Measurements from ENCODE around the gene CA4. TPM values are rescaled to one million over a fixed set of nuclear protein-coding genes. Genes with fewer than 3 reads are reported as not detected.
"Not testable (repeated sequence)": the region's sequence is repeated elsewhere in the genome, so short reads cannot be mapped to it uniquely, and the experiment has no call there.

CA4 gene
- total RNA-seq, 2 experiments from 2014 or later: not detected

DNA sequence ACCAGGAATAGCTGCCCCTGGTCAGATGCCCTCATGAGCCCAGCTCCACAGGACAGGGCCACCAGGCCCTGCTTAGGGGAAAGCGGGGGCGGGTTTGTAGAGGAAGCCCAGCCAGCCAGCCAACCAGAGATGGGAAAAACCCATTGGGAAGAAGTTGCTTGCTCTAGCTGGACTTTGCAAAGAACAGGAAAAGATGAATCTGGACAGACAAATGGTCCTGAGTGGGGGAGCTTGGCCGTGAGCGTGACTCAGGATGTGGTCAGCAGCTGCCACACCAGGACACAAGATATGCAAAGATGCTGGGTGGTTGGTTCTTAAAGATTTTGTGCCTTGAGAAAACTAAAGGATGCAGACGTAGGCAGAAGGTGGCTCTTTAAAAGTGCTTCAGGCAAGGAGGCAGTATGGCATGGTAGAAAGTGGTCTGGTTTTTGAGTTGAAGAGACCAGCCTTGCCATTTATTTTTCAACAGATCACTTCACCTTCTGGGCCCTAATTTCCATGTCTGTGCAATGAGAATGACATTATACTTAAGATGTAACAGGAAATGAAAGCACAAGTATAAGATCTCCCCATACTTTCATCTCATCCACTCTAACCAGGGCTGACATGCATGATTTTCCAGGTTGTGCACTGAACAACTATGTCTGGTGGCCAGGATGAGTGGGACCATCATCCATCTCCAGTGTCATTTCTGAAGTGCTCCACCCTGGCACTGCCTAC lies 43.3 kb upstream of the CA4 start:
- ChIA-PET POLR2A (no interaction called here), CTCF (no interaction called here)
- peaks cover 17% of the 10 kb centered on the region for H3K4me1 Mint-ChIP-seq (ENCODE audit: low read depth)
- H3K4me3 Mint-ChIP-seq: no peak overlapping the region
- DNase-seq: no peak
- intact Hi-C loops (cut with micrococcal nuclease): loop anchor here (10.0 kb wide), 1 partner anchor 328 kb away; no protein-coding TSS in a partner anchor
- peaks cover 30% of the 10 kb centered on the region for H3K27me3 Mint-ChIP-seq
- TF ChIP-seq, protein P1, sequence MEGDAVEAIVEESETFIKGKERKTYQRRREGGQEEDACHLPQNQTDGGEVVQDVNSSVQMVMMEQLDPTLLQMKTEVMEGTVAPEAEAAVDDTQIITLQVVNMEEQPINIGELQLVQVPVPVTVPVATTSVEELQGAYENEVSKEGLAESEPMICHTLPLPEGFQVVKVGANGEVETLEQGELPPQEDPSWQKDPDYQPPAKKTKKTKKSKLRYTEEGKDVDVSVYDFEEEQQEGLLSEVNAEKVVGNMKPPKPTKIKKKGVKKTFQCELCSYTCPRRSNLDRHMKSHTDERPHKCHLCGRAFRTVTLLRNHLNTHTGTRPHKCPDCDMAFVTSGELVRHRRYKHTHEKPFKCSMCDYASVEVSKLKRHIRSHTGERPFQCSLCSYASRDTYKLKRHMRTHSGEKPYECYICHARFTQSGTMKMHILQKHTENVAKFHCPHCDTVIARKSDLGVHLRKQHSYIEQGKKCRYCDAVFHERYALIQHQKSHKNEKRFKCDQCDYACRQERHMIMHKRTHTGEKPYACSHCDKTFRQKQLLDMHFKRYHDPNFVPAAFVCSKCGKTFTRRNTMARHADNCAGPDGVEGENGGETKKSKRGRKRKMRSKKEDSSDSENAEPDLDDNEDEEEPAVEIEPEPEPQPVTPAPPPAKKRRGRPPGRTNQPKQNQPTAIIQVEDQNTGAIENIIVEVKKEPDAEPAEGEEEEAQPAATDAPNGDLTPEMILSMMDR (IDR thresholded peaks at IDR 0.05): no peak
- no peaks in the 10 kb centered on the region for H3K36me3 Mint-ChIP-seq (ENCODE audit: low read depth)
- no peak for ATAC-seq
- no peaks in the 10 kb centered on the region for H3K9me3 Mint-ChIP-seq
- no peak overlapping the region for H3K27ac Mint-ChIP-seq

DNA sequence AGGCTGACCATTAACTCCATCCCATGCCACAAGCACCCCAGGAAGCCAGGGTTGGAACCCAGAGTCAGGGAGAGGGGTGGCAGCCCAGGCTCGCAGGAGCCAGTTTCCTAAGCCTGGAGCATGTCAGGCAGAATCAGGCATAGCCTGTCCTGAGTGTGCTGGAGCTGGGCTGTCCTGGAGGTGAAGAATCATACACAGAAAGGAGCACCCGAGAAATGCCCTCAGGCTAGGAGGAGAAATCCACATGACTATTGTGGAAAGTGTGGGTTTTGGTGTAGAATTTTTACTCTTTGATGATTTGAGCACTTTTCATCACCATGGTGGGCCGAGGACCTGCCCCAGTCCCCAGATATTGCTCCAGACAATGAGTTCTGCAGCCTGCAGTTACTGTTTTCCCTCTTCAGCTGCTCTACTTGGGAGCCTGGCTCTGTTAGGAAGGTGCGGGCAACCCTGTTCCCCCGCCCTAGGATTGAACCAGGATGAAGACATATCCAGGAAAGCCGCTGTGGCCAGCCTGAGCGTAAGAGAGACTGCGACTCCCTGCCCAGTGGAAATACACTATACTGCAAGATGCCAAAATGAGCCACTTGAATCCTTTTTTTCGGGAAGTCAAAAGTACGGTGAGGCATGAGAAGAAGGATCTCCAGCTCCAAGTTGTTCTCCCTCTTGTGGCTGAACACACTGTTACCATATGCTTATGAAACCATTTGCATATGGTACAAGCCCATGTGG lies 42.1 kb upstream of the CA4 start:
- Mint-ChIP-seq H3K27me3 (peaks cover 23% of the 10 kb centered on the region), H3K9me3 (no peaks in the 10 kb centered on the region), H3K4me3 (no peak overlapping the region), H3K27ac (no peak overlapping the region), H3K4me1 (ENCODE audit: low read depth) (peaks cover 10% of the 10 kb centered on the region), H3K36me3 (ENCODE audit: low read depth) (no peaks in the 10 kb centered on the region)
- intact Hi-C loops (cut with micrococcal nuclease): loop anchor here (10.0 kb wide), 1 partner anchor 327 kb away; no protein-coding TSS in a partner anchor
- TF ChIP-seq, protein P1 (IDR thresholded peaks at IDR 0.05): no peak
- ATAC-seq: no peak
- DNase-seq: no peak
- CTCF ChIA-PET: no interaction called here
- POLR2A ChIA-PET: no interaction called here

DNA sequence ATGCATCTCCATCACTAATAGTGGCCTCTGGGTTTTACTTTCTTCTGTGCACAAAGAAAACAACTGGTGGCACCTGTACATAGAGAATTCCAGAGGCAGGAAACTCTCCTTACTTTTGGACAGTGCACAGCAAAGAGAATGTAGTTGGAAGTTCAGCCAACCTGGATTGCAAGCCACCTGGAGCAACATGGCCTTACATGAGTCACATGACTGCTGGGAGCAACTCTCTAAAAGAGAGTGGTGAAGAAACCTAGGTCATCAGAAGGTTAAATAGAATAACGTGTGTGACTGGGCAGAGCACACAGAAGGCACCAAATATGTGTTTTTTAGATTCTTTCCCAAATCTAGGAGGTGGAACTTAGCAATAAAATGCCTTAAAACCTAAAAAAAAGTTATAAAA lies 41.5 kb upstream of the CA4 start:
- H3K4me1 Mint-ChIP-seq (ENCODE audit: low read depth); POLR2A ChIA-PET; H3K27ac Mint-ChIP-seq; H3K9me3 Mint-ChIP-seq; H3K36me3 Mint-ChIP-seq (ENCODE audit: low read depth); DNase-seq; ATAC-seq; H3K4me3 Mint-ChIP-seq: not testable (repeated sequence)
- CTCF ChIA-PET: interaction anchor here (1.1 kb wide), 1 partner anchor 166 kb away, joined by 3 read pairs; no protein-coding TSS in a partner anchor
- peaks cover 21% of the 10 kb centered on the region for H3K27me3 Mint-ChIP-seq
- intact Hi-C loops (cut with micrococcal nuclease): loop anchor here (10.0 kb wide), 1 partner anchor 326 kb away; no protein-coding TSS in a partner anchor

DNA sequence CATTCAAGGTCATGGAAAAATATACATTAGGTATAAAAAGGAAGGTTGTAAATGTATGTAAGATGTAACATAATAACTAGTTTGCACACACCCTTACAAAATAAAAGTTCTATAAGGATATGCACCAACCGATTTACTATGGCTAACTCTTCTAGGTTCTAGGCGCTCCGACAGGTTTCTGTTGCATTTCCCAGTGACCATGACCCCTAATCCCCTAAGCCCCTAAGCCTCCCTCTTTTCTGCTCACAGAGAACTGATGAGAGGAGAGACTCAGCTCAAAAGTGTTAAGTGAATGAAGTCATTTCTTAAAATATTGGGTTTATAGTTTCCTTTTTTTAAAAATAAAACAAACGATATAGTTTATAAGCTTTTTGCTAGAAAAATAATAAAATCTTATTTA lies 41.1 kb upstream of the CA4 start:
- peaks cover 17% of the 10 kb centered on the region for H3K27me3 Mint-ChIP-seq
- DNase-seq (no peak), ATAC-seq (no peak)
- ChIA-PET CTCF (interaction anchor here (1.1 kb wide), 1 partner anchor 165 kb away, joined by 3 read pairs; no protein-coding TSS in a partner anchor), POLR2A (interaction anchor here (0.8 kb wide), 1 partner anchor 41 kb away, joined by 3 read pairs; no protein-coding TSS in a partner anchor)
- H3K4me3 Mint-ChIP-seq: no peak overlapping the region
- peaks cover 6% of the 10 kb centered on the region for H3K4me1 Mint-ChIP-seq (ENCODE audit: low read depth)
- no peaks in the 10 kb centered on the region for H3K36me3 Mint-ChIP-seq (ENCODE audit: low read depth)
- H3K9me3 Mint-ChIP-seq: no peaks in the 10 kb centered on the region
- intact Hi-C loops (cut with micrococcal nuclease): loop anchor here (10.0 kb wide), 1 partner anchor 326 kb away; no protein-coding TSS in a partner anchor
- TF ChIP-seq, protein P1 (IDR thresholded peaks at IDR 0.05): no peak
- H3K27ac Mint-ChIP-seq: no peak overlapping the region

DNA sequence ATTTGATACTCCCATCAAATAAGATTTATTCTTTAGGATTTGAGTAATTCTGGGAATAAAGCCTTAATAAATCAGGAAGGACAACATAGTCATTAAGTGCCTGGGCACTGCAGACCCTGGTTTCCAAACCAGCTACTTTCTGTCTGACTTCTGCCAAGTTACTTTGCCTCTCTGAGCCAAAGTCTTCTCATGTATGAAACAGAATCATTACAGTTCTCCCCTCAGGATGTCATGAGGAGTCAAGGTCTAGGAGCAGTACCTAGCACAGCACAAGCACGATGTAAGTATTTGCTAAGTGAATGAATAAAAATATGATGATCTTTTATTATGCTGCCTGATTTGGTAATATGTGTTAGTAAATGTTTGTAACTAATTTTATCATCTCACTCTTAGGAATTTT lies 40.6 kb upstream of the CA4 start:
- Mint-ChIP-seq H3K4me3 (no peak overlapping the region), H3K27ac (no peak overlapping the region), H3K36me3 (ENCODE audit: low read depth) (no peaks in the 10 kb centered on the region), H3K4me1 (ENCODE audit: low read depth) (peaks cover 6% of the 10 kb centered on the region), H3K9me3 (no peaks in the 10 kb centered on the region), H3K27me3 (peaks cover 13% of the 10 kb centered on the region)
- no peak for ATAC-seq
- intact Hi-C loops (cut with micrococcal nuclease): loop anchor here (10.0 kb wide), 1 partner anchor 326 kb away; no protein-coding TSS in a partner anchor
- TF ChIP-seq, protein P1 (IDR thresholded peaks at IDR 0.05): no peak
- DNase-seq: no peak
- ChIA-PET POLR2A (interaction anchor here (0.8 kb wide), 1 partner anchor 40 kb away, joined by 3 read pairs; no protein-coding TSS in a partner anchor), CTCF (interaction anchor here (1.1 kb wide), 1 partner anchor 165 kb away, joined by 3 read pairs; no protein-coding TSS in a partner anchor)

All from activated CD8-positive, alpha-beta T cell treated with anti-CD3 and anti-CD28 coated beads for 36 hours (primary cell).